Thyroid gland (tissue), 4 donors: Measurements from ENCODE around the gene BNIP5. TPM values are rescaled to one million over a fixed set of nuclear protein-coding genes. Genes with fewer than 3 reads are reported as not detected.
A peak's percentile ranks its signal among the peaks of the same experiment; 100 is the strongest.

Experiments used
- DNase-seq, 2 donors: peaks; one replicate each; pipeline ENCODE4 v3.0.0-alpha.2; 2019
- H3K27ac ChIP-seq, 3 donors: fragments of 200-600 bp; sonication (generic); 1 replicate in 2 of 3; 2 replicates in 1 of 3; pipeline ENCODE4 v1.5.1; 2016 to 2019; ENCODE audit warnings: mild to moderate bottlenecking in 1 of 3, moderate library complexity in 1 of 3
- H3K27me3 ChIP-seq: fragments of 200-600 bp; sonication (generic); one replicate; pipeline ENCODE4 v1.5.1; 2019
- H3K36me3 ChIP-seq, 2 donors: fragments of 200-600 bp; sonication (generic); one replicate each; pipeline ENCODE4 v1.5.1; 2016 to 2019
- H3K4me1 ChIP-seq, 2 donors: fragments of 200-600 bp; sonication (generic); one replicate each; pipeline ENCODE4 v1.5.1; 2017 to 2019
- H3K4me3 ChIP-seq, 3 donors: fragments of 200-600 bp; sonication (generic); replicated peaks in 1 of 3; 1 replicate in 2 of 3; 2 replicates in 1 of 3; pipeline ENCODE4 v1.5.1; 2016; ENCODE audit warnings: mild to moderate bottlenecking in 1 of 3
- H3K9me3 ChIP-seq: fragments of 200-600 bp; sonication (generic); one replicate; pipeline ENCODE4 v1.5.1; 2017
- POLR2A ChIP-seq, 2 donors: fragments of 450-650 bp; IDR thresholded peaks; one replicate each; pipeline ENCODE4 v1.6.1; 2017; ENCODE audit warnings: antibody characterized with exemption in 2 of 2, mild to moderate bottlenecking in 2 of 2, moderate library complexity in 1 of 2
- WGBS, 2 donors: methylation state at CpG; one replicate each; pipeline ENCODE4 v1.1.5; 2017; 5-methylcytosine and 5-hydroxymethylcytosine counted together
- intact Hi-C: fragments of 100-400 bp; cut with DNase I; formaldehyde crosslinking; loops from one replicate; pipeline ENCODE4 v1.15.1; 2023
- total RNA-seq, 4 donors: library from RNA; depleted of rRNA; stranded (reverse); fragments of >200 nt; gene quantifications; one replicate each; pipeline ENCODE4 v1.2.3, GENCODE V29; 2016
- TF ChIP-seq, protein P1 (sequence below), 6 experiments: fragments of 200-600 bp in 3 of 6; fragments of 450-650 bp in 3 of 6; sonication (generic) in 3 of 6; IDR thresholded peaks; one replicate each; pipeline ENCODE4 v1.5.1; 2016 to 2019; ENCODE audit warnings: antibody characterized with exemption in 6 of 6, mild to moderate bottlenecking in 2 of 6, inconsistent platforms in 1 of 6, moderate library complexity in 1 of 6

Gene BNIP5
- total RNA-seq, 4 donors from 2014 or later, result not detected

DNA sequence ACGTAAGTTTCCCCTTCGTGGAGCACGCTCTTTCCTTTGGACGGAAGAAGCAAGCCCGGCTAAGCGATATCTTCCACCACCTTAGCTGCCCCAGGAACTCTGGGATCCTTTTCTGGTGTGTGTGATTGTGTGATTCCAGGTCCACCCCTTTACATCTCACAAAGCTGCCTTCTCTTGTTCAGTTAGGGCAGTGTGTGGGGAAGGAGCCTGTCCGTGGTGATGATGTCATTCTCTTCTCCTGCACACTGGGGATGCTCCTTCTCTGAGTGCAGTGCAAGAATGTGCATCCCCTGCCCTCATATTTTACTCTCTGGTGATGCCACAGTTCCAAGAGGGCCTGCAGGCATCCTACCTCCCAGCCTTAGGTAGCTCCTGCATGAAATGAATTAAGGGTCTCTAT, 30.3 kb downstream of the BNIP5 start:
- intact Hi-C loops, result no loop called here
- peaks cover 14 to 15% of the 10 kb centered on the region in 2 donors for H3K4me1 ChIP-seq
- no peak overlapping the region for H3K4me3 ChIP-seq
- no peak for DNase-seq
- WGBS, 2 donors, result 82 to 95% methylated on average over 7 of the region's 7 CpGs
- TF ChIP-seq, protein P1, sequence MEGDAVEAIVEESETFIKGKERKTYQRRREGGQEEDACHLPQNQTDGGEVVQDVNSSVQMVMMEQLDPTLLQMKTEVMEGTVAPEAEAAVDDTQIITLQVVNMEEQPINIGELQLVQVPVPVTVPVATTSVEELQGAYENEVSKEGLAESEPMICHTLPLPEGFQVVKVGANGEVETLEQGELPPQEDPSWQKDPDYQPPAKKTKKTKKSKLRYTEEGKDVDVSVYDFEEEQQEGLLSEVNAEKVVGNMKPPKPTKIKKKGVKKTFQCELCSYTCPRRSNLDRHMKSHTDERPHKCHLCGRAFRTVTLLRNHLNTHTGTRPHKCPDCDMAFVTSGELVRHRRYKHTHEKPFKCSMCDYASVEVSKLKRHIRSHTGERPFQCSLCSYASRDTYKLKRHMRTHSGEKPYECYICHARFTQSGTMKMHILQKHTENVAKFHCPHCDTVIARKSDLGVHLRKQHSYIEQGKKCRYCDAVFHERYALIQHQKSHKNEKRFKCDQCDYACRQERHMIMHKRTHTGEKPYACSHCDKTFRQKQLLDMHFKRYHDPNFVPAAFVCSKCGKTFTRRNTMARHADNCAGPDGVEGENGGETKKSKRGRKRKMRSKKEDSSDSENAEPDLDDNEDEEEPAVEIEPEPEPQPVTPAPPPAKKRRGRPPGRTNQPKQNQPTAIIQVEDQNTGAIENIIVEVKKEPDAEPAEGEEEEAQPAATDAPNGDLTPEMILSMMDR (IDR thresholded peaks at IDR 0.05), result no peak
- TF ChIP-seq POLR2A (IDR thresholded peaks at IDR 0.05), result no peak
- no peaks in the 10 kb centered on the region for H3K27me3 ChIP-seq
- H3K9me3 ChIP-seq, result no peaks in the 10 kb centered on the region
- H3K36me3 ChIP-seq, result no peaks in the 10 kb centered on the region
- H3K27ac ChIP-seq, result no peak overlapping the region

DNA sequence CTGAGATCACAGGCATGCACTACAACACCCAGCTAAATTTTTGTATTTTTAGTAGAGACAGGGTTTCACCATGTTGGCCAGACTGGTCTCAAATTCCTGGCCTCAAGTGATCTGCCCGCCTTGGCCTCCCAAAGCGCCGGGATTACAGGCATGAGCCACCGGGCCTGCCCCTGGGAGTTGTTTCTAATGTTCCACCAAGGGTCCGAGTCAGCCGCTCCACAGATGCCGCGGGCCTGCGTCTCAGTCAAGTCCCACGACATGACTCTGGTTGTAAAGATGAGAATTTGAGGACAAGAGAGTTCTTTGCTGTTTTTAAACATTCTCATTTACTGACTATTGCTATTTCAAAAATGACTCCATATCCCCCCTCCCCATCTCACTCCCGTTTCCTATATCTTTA, 30.8 kb downstream of the BNIP5 start:
- no peak overlapping the region for H3K4me3 ChIP-seq
- no peaks in the 10 kb centered on the region for H3K9me3 ChIP-seq
- H3K27me3 ChIP-seq, result no peaks in the 10 kb centered on the region
- intact Hi-C loops, result no loop called here
- 95 to 97% methylated on average over 11 of the region's 11 CpGs for WGBS, 2 donors
- no peaks in the 10 kb centered on the region for H3K36me3 ChIP-seq
- no peak for DNase-seq
- peaks cover 17 to 20% of the 10 kb centered on the region in 2 donors for H3K4me1 ChIP-seq
- TF ChIP-seq, protein P1 (IDR thresholded peaks at IDR 0.05), result no peak
- no peak for TF ChIP-seq POLR2A (IDR thresholded peaks at IDR 0.05)
- H3K27ac ChIP-seq, result no peak overlapping the region

DNA sequence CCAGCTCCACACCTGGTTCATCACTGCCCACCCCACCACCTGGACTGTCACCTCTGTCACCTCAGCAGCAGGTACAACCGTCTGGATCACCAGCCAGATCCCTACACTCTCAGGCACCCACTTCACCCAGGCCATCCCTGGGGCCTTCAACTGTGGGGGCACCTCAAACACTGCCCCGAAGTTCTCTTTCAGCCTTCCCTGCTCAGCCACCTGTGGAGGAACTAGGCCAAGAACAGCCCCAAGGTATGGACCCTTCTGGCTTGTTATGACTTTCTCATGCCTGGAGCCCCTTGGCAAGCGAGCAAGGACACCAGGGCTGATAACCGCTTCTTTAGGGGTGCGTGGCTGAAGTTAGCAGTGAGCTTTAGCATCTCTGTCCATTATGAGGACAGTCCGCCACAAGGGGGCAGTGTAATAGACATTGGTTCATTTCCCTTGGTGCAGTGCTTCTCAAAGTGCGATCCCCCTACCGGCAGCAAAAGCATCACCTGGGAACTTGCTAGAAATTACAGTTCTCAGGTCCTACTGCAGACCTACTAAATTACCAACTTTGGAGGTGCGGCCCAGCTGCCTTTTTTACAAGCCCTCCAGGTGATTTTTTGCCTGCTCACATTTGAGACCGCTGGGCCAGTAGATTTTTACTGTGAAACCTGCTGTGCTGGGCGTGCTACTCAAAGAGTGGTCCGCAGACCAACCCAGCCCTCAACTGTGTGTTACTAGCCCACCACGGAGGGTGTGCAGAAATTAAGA, 34.3 kb downstream of the BNIP5 start:
- peak; percentile 82 to 85 for DNase-seq
- 27 to 30% methylated on average over 13 of the region's 13 CpGs for WGBS, 2 donors
- intact Hi-C loops, result no loop called here
- peaks cover 17 to 26% of the 10 kb centered on the region in 2 donors for H3K4me1 ChIP-seq
- H3K27me3 ChIP-seq, result no peaks in the 10 kb centered on the region
- TF ChIP-seq, protein P1 (IDR thresholded peaks at IDR 0.05), result peak; percentile 64 to 84 (median 78)
- TF ChIP-seq POLR2A (IDR thresholded peaks at IDR 0.05), result no peak
- H3K4me3 ChIP-seq, result no peak overlapping the region
- no peaks in the 10 kb centered on the region for H3K36me3 ChIP-seq
- H3K27ac ChIP-seq, result peak overlapping the region in 2 of 3 donors; percentile 36 to 68
- H3K9me3 ChIP-seq, result no peaks in the 10 kb centered on the region

DNA sequence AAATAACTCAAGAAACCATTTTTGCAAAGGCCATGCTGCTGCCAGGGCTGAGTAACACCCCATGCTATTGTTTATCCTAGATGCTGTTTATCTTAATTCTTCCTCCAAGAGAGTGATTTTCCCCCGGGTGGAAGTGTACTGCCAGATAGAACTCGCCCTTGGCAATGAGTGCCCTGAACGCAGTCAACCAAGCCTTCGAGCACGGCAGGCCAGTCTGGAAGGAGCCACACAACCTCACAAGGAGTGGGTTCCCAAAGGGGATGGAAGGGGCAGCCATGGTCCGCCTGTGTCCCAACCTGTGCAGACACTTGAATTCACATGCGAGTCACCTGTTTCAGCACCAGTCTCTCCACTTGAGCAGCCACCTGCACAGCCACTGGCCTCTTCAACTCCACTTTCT, 34.9 kb downstream of the BNIP5 start:
- WGBS, 2 donors, result 16 to 31% methylated on average over 6 to 7 of the region's 7 CpGs
- intact Hi-C loops, result no loop called here
- Histone ChIP-seq H3K27me3 (no peaks in the 10 kb centered on the region), H3K27ac (peak overlapping the region in 2 of 3 donors; percentile 68 to 70), H3K4me1 (peaks cover 17 to 26% of the 10 kb centered on the region in 2 donors), H3K9me3 (no peaks in the 10 kb centered on the region), H3K4me3 (no peak overlapping the region), H3K36me3 (no peaks in the 10 kb centered on the region)
- peak; percentile 70 to 93 for DNase-seq
- TF ChIP-seq, protein P1 (IDR thresholded peaks at IDR 0.05), result no peak
- no peak for TF ChIP-seq POLR2A (IDR thresholded peaks at IDR 0.05)

DNA sequence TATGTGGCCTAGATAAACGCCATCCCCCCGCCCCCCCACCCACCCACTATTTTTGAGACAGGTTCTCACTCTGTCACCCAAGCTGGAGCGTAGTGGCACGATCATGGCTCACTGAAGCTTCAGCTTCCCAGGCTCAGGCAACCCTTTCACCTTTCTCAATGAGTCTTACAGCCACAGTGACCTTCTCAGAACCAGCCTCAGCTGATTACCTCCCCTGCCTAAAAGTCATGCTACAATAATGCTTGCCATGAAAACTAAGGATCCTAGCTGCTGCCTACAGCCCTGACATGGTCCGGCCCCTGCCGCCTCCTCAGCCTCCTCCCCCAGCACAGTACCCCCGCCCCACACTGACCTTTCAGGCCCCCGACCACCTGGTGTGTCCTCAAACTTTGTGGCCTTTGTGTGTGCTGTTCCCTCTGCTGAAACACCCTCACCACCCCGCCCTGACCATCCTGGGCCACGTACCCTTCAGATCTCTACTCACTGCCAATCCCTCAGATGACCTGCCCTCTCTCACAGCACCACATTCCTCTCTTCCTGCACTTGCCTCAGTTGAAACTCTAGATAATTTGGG, 35.5 kb downstream of the BNIP5 start:
- Histone ChIP-seq H3K9me3 (no peaks in the 10 kb centered on the region), H3K36me3 (no peaks in the 10 kb centered on the region), H3K4me3 (no peak overlapping the region), H3K4me1 (peaks cover 17 to 26% of the 10 kb centered on the region in 2 donors), H3K27ac (peak overlapping the region in 2 of 3 donors; percentile 68 to 70), H3K27me3 (no peaks in the 10 kb centered on the region)
- TF ChIP-seq, protein P1 (IDR thresholded peaks at IDR 0.05), result no peak
- no peak for TF ChIP-seq POLR2A (IDR thresholded peaks at IDR 0.05)
- DNase-seq, result peak in 1 of 2 donors; percentile 28
- WGBS, 2 donors, result 66 to 73% methylated on average over 10 of the region's 10 CpGs
- intact Hi-C loops, result no loop called here
